DND-41 (cell line): ENCODE measurements around the gene INPP5E.

Experiments used
- ATAC-seq: fragments of 200-7000 bp; cut with Tn5 transposase; 3 replicates; pipeline ENCODE4 v1.9.1; 2021; ENCODE audit warnings: low read depth; ENCODE audit not compliant: insufficient read depth
- DNase-seq: peaks from one replicate; pipeline ENCODE4 v3.0.0-alpha.2; 2020
- H2AFZ ChIP-seq: 2 replicates; pipeline ENCODE4 v1.6.0; 2012; ENCODE audit warnings: low read depth, low read length
- H3K27ac ChIP-seq: 2 replicates; pipeline ENCODE4 v1.5.1; 2012; ENCODE audit warnings: low read length, inconsistent platforms
- H3K27me3 ChIP-seq: fragments of 200-600 bp; sonication (generic); 2 replicates; pipeline ENCODE4 v1.6.0; 2012; ENCODE audit warnings: low read length, mild to moderate bottlenecking, inconsistent platforms; ENCODE audit not compliant: insufficient read depth, poor library complexity
- H3K36me3 ChIP-seq: 2 replicates; pipeline ENCODE4 v1.5.1; 2012; ENCODE audit warnings: low read length, inconsistent platforms; ENCODE audit not compliant: insufficient read depth
- H3K4me1 ChIP-seq: 2 replicates; pipeline ENCODE4 v1.5.1; 2012; ENCODE audit warnings: mild to moderate bottlenecking, low read length; ENCODE audit not compliant: insufficient read depth
- H3K4me2 ChIP-seq: 2 replicates; pipeline ENCODE4 v1.6.0; 2012; ENCODE audit warnings: mild to moderate bottlenecking, moderate library complexity, low read length, inconsistent platforms; ENCODE audit not compliant: insufficient read depth
- H3K4me3 ChIP-seq, 2 experiments: fragments of 200-600 bp in 1 of 2; shearing (Covaris generic) in 1 of 2; 2 replicates each; pipeline ENCODE4 v1.5.1; 2012 to 2016; ENCODE audit warnings: inconsistent platforms in 2 of 2, low read length in 2 of 2, mild to moderate bottlenecking in 2 of 2, low read depth in 1 of 2, moderate library complexity in 1 of 2
- H3K79me2 ChIP-seq: 2 replicates; pipeline ENCODE4 v1.6.0; 2012; ENCODE audit warnings: low read length, inconsistent platforms; ENCODE audit not compliant: insufficient read depth
- H3K9ac ChIP-seq: 2 replicates; pipeline ENCODE4 v1.6.0; 2012; ENCODE audit warnings: low read depth, mild to moderate bottlenecking, inconsistent platforms, low read length, moderate library complexity
- H3K9me3 ChIP-seq: 2 replicates; pipeline ENCODE4 v1.5.1; 2012; ENCODE audit warnings: low read length, moderate library complexity, mild to moderate bottlenecking, inconsistent platforms; ENCODE audit not compliant: insufficient read depth, severe bottlenecking
- H4K20me1 ChIP-seq: 2 replicates; pipeline ENCODE4 v1.6.0; 2012; ENCODE audit warnings: low read length; ENCODE audit not compliant: insufficient read depth
- CTCF ChIP-seq: IDR thresholded peaks from 2 replicates; pipeline ENCODE4 v1.5.1; 2012; ENCODE audit warnings: borderline replicate concordance, low read length, moderate library complexity, mild to moderate bottlenecking; ENCODE audit not compliant: poor library complexity, severe bottlenecking; ENCODE audit errors: extremely low read depth
- EZH2 ChIP-seq: IDR thresholded peaks from 3 replicates; pipeline ENCODE4 v1.6.1; 2012; ENCODE audit warnings: borderline replicate concordance, low read depth, mild to moderate bottlenecking, moderate library complexity, low read length, inconsistent platforms; ENCODE audit not compliant: severe bottlenecking

The INPP5E gene

GRCh38 chr9:136433043-136433715, 6.5 kb downstream of the INPP5E start:
- DNase-seq (no peak), ATAC-seq (no peak)
- no peak for TF ChIP-seq CTCF
- no peak for TF ChIP-seq EZH2
- Histone ChIP-seq H3K9ac (no peak overlapping the region), H3K9me3 (no peaks in the 10 kb centered on the region), H3K36me3 (peaks cover 63% of the 10 kb centered on the region), H3K4me1 (peaks cover 21% of the 10 kb centered on the region), H3K4me3 (no peak overlapping the region), H4K20me1 (peaks cover 32% of the 10 kb centered on the region; the same call in 1 of the 2 replicates), H3K27me3 (no peaks in the 10 kb centered on the region), H2AFZ (no peak overlapping the region), H3K4me2 (no peak overlapping the region), H3K27ac (no peak overlapping the region), H3K79me2 (peaks cover 42% of the 10 kb centered on the region)

GRCh38 chr9:136432591-136432990, 7.1 kb downstream of the INPP5E start:
- DNase-seq (no peak), ATAC-seq (no peak)
- Histone ChIP-seq H3K79me2 (peaks cover 36% of the 10 kb centered on the region), H3K9me3 (no peaks in the 10 kb centered on the region), H3K27me3 (no peaks in the 10 kb centered on the region), H3K4me3 (no peak overlapping the region), H3K36me3 (peaks cover 60% of the 10 kb centered on the region), H3K4me1 (peaks cover 15% of the 10 kb centered on the region), H3K9ac (no peak overlapping the region), H4K20me1 (peaks cover 29% of the 10 kb centered on the region; the same call in 1 of the 2 replicates), H3K27ac (no peak overlapping the region), H3K4me2 (no peak overlapping the region), H2AFZ (no peak overlapping the region)
- TF ChIP-seq CTCF (no peak), EZH2 (no peak)

- no peak overlapping the region for H3K9ac ChIP-seq
- H3K9me3 ChIP-seq = no peaks in the 10 kb centered on the region
- no peak overlapping the region for H3K27ac ChIP-seq
- H3K27me3 ChIP-seq = no peaks in the 10 kb centered on the region
- no peak overlapping the region for H3K4me2 ChIP-seq
- ATAC-seq (no peak), DNase-seq (no peak)
- no peak overlapping the region for H2AFZ ChIP-seq
- no peak overlapping the region for H3K4me3 ChIP-seq
- H3K79me2 ChIP-seq = peaks cover 29% of the 10 kb centered on the region
- peaks cover 8% of the 10 kb centered on the region for H3K4me1 ChIP-seq
- peaks cover 56% of the 10 kb centered on the region for H3K36me3 ChIP-seq
- peaks cover 24% of the 10 kb centered on the region; the same call in 1 of the 2 replicates for H4K20me1 ChIP-seq
- TF ChIP-seq CTCF (no peak), EZH2 (no peak)
Observed at GRCh38 chr9:136431782-136432350, 7.8 kb downstream of the INPP5E start.
